Measurements from ENCODE around the gene UNKL.

UNKL gene

DNA sequence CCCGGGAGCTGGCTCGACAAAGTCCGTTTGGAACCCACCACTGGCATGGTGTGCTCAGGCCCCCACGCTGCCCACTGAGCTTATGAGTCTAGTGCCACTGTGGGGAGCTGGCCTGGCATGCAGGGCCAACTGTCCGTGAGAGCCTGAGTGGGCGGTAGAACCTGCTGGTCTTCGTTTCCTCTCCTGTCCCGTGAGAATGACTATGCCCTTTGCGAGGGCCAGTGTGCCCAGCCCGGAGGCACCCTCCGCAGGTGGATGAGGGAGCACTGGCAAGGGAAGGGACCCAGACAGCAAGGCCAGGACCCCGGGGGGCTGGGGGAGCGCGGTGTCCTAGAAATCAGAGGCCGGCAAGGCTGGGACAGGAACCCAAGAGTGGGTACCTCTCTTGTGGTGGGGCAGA lies 77.9 kb downstream of the UNKL start:
- no peak overlapping the region for H3K27ac ChIP-seq
- TF ChIP-seq, protein P1, sequence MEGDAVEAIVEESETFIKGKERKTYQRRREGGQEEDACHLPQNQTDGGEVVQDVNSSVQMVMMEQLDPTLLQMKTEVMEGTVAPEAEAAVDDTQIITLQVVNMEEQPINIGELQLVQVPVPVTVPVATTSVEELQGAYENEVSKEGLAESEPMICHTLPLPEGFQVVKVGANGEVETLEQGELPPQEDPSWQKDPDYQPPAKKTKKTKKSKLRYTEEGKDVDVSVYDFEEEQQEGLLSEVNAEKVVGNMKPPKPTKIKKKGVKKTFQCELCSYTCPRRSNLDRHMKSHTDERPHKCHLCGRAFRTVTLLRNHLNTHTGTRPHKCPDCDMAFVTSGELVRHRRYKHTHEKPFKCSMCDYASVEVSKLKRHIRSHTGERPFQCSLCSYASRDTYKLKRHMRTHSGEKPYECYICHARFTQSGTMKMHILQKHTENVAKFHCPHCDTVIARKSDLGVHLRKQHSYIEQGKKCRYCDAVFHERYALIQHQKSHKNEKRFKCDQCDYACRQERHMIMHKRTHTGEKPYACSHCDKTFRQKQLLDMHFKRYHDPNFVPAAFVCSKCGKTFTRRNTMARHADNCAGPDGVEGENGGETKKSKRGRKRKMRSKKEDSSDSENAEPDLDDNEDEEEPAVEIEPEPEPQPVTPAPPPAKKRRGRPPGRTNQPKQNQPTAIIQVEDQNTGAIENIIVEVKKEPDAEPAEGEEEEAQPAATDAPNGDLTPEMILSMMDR (IDR thresholded peaks at IDR 0.05) = no peak
- DNase-seq = no peak
- H3K4me1 ChIP-seq = peaks cover 0 to 30% (median 27%) of the 10 kb centered on the region in 4 donors
- intact Hi-C loops (cut with DNase I; ENCODE audit: low total_unique reads) = no loop called here
- no peak overlapping the region for H3K4me3 ChIP-seq
- H3K36me3 ChIP-seq = no peaks in the 10 kb centered on the region
- no peaks in the 10 kb centered on the region for H3K9me3 ChIP-seq
- peaks cover 13 to 80% of the 10 kb centered on the region in 2 donors for H3K27me3 ChIP-seq

GRCh38 chr16:1335996-1336395 lies 78.5 kb downstream of the UNKL start:
- peaks cover 0 to 36% (median 30%) of the 10 kb centered on the region in 4 donors for H3K4me1 ChIP-seq
- no peaks in the 10 kb centered on the region for H3K36me3 ChIP-seq
- intact Hi-C loops (cut with DNase I; ENCODE audit: low total_unique reads) = no loop called here
- peaks cover 13 to 80% of the 10 kb centered on the region in 2 donors for H3K27me3 ChIP-seq
- TF ChIP-seq, protein P1 (IDR thresholded peaks at IDR 0.05) = no peak
- H3K9me3 ChIP-seq = no peaks in the 10 kb centered on the region
- no peak for DNase-seq
- no peak overlapping the region for H3K4me3 ChIP-seq
- H3K27ac ChIP-seq = no peak overlapping the region

- peaks cover 0 to 38% (median 30%) of the 10 kb centered on the region in 4 donors for H3K4me1 ChIP-seq
- H3K36me3 ChIP-seq = no peaks in the 10 kb centered on the region
- TF ChIP-seq, protein P1 (IDR thresholded peaks at IDR 0.05) = no peak
- no peak for DNase-seq
- H3K27ac ChIP-seq = no peak overlapping the region
- intact Hi-C loops (cut with DNase I; ENCODE audit: low total_unique reads) = no loop called here
- peaks cover 13 to 86% of the 10 kb centered on the region in 2 donors for H3K27me3 ChIP-seq
- no peak overlapping the region for H3K4me3 ChIP-seq
- peaks cover 0 to 5% (median 4%) of the 10 kb centered on the region in 3 donors for H3K9me3 ChIP-seq
Observed at GRCh38 chr16:1335211-1335971, 79.1 kb downstream of the UNKL start.

DNA sequence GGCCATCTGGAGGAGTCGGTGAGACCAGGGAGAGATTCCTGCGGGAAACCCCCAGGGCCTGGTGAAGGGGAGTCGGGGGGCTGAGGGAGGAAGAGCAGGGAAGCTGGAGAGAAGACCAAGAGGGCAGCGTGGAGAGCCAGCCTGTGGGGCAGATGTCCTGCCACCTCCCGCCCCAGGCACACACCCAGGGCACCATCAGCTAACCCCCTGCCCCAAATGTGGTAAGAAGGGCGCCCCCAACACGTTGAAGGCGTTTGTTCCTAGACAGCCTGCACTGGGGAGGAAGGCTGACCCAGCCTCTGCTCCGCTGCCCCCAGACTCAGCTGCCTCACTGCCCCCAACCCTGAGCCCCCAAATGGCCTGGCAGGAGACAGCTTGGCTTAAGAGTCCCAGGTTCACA lies 79.8 kb downstream of the UNKL start:
- Histone ChIP-seq H3K27me3 (peaks cover 13 to 92% of the 10 kb centered on the region in 2 donors), H3K9me3 (peaks cover 0 to 9% (median 8%) of the 10 kb centered on the region in 3 donors), H3K4me1 (peaks cover 0 to 38% (median 30%) of the 10 kb centered on the region in 4 donors), H3K36me3 (no peaks in the 10 kb centered on the region), H3K27ac (no peak overlapping the region), H3K4me3 (no peak overlapping the region)
- TF ChIP-seq, protein P1 (IDR thresholded peaks at IDR 0.05) = no peak
- intact Hi-C loops (cut with DNase I; ENCODE audit: low total_unique reads) = no loop called here
- DNase-seq = no peak

DNA sequence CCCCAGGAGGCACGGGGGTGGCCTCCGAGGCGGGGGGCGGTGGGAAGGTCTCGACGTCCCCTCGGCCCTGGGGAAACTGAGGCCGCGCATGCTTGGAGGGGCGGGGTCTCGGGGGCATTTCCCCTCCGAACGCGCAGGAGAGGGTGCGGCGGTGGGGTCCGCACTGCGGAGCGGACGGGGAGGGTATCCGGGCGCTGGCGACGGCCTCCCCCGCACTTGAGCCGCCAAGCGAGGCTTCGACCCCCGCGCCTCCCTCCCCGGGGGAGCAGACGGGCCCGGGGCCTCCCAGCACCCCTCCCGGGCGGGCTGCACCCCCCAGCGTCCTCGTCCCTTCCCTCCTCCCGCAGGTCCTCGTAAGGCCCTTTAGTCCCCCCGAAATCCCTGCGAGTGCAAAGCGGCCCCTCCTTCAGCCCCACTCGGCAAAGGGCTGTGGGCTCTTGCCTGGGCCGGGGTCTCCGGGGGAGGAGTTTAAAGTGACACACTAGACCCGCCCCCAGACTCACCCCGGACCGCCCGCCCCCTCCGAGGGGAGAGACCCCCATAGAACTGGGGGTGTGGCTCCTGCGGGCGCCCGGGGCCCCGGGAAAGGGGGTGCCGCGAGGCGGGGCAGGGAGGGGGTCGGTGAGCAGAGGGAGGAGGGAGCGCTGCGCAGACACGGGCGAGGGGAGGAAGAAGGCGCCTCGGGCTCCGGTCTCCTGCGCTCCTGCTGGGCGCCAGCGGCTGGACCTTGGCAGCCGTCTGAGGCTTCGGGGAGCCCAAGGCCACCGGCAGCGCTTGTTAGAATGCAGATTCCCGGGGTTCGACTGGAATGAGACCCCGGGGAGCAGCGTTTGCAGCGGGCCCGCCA lies 80.4 kb downstream of the UNKL start:
- TF ChIP-seq, protein P1 (IDR thresholded peaks at IDR 0.05) = no peak
- peak overlapping the region; percentile 24 to 35 for H3K4me3 ChIP-seq
- peaks cover 0 to 9% (median 8%) of the 10 kb centered on the region in 3 donors for H3K9me3 ChIP-seq
- no peak overlapping the region for H3K27ac ChIP-seq
- DNase-seq = no peak
- peaks cover 13 to 93% of the 10 kb centered on the region in 2 donors for H3K27me3 ChIP-seq
- intact Hi-C loops (cut with DNase I; ENCODE audit: low total_unique reads) = no loop called here
- H3K4me1 ChIP-seq = peaks cover 0 to 38% (median 30%) of the 10 kb centered on the region in 4 donors
- H3K36me3 ChIP-seq = no peaks in the 10 kb centered on the region
